Measurements from ENCODE around the gene MGAT4C. TPM values are rescaled to one million over a fixed set of nuclear protein-coding genes. Genes with fewer than 3 reads are reported as not detected.

MGAT4C gene
- total and polyA plus RNA-seq, 2 of the 8 experiments (the other 6 are each of a cell fraction or from before 2014, with no cell fraction given), result 1.6 to 2.5 TPM

DNA sequence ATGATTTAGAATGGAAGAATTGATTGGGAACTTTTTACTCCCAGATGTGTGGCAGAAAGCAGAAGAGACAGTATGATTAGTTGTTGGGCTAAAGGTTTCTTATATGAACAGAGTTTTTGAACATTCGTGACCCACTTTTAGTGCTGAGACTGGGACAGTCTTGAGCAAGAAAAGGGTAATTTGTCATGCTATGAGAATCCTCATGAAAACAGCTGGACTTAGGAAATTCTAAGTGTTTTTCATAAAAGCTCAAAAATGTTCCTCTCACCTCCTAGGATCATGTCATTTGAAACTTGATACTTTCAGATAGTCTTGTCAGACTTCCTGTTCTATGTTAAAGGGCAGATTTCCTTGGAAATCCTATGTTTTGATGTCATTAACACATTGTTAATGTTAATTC, 86.1 kb downstream of the MGAT4C start:
- Histone ChIP-seq H3K27me3 (replicated peaks in 1 of 4; ENCODE audit: control insufficient read depth in 3 of 4, extremely low read depth in 1 of 4, insufficient read depth in 3 of 4, low read length in 3 of 4) (no peaks in the 10 kb centered on the region), H3K56ac (replicated peaks; ENCODE audit: insufficient read length, low read depth, low read length) (no peak overlapping the region), H2BK20ac (ENCODE audit: low read length) (no peak overlapping the region), H4K8ac (ENCODE audit: extremely low read depth, insufficient read depth, low read length) (no peak overlapping the region), H2BK120ac (replicated peaks; ENCODE audit: low read depth, low read length) (no peak overlapping the region), H3K4ac (replicated peaks; ENCODE audit: insufficient read length, low read depth, low read length) (no peak overlapping the region), H3K79me1 (ENCODE audit: low read depth, low read length) (no peaks in the 10 kb centered on the region), H2BK12ac (ENCODE audit: low read depth, low read length) (no peak overlapping the region), H3K79me2 (ENCODE audit: control insufficient read depth in 1 of 2, insufficient read depth in 2 of 2, low read length in 2 of 2) (no peaks in the 10 kb centered on the region), H4K20me1 (replicated peaks in 1 of 2; ENCODE audit: control insufficient read depth in 1 of 2, insufficient read depth in 2 of 2, low read length in 2 of 2) (no peaks in the 10 kb centered on the region), H3K14ac (ENCODE audit: insufficient read length) (no peak overlapping the region), H3K9me3 (ENCODE audit: insufficient read depth in 2 of 2, low read depth in 1 of 2, low read length in 1 of 2) (no peaks in the 10 kb centered on the region), H2AK5ac (ENCODE audit: low read depth, low read length) (no peak overlapping the region), H3K27ac (ENCODE audit: low read depth, low read length) (no peak overlapping the region), H3K23me2 (ENCODE audit: low read depth, low read length) (no peaks in the 10 kb centered on the region), H2BK5ac (ENCODE audit: low read depth, low read length) (no peak overlapping the region), H4K91ac (replicated peaks; ENCODE audit: insufficient read length, low read length) (no peak overlapping the region), H2BK15ac (ENCODE audit: low read length) (no peak overlapping the region), H2AFZ (ENCODE audit: low read length) (no peak overlapping the region), H3K4me1 (replicated peaks in 1 of 4; ENCODE audit: control insufficient read depth in 3 of 4, insufficient read depth in 4 of 4, low read length in 3 of 4) (no peaks in the 10 kb centered on the region), H4K5ac (ENCODE audit: insufficient read length, low read depth, low read length) (no peak overlapping the region), H3K36me3 (ENCODE audit: control insufficient read depth in 2 of 4, insufficient read depth in 4 of 4, low read length in 3 of 4) (no peaks in the 10 kb centered on the region), H3K18ac (ENCODE audit: extremely low read depth, low read length) (no peak overlapping the region), H3K9ac (replicated peaks in 1 of 4; ENCODE audit: extremely low read depth in 1 of 4, low read depth in 3 of 4, low read length in 3 of 4) (no peak overlapping the region), H3K23ac (ENCODE audit: insufficient read length) (no peak overlapping the region), H3K4me3 (ENCODE audit: extremely low read depth in 1 of 4, insufficient read depth in 2 of 4, low read depth in 3 of 4, low read length in 4 of 4) (no peak overlapping the region), H3K4me2 (ENCODE audit: insufficient read depth in 1 of 2, low read depth in 2 of 2, low read length in 2 of 2) (no peak overlapping the region)
- TF ChIP-seq TAF1 (IDR thresholded peaks at IDR 0.05; ENCODE audit: low read depth, low read length), result no peak
- no peak for TF ChIP-seq PHF8 (conservative IDR thresholded peaks at IDR 0.05; ENCODE audit: low read depth, low read length)
- no peak for TF ChIP-seq CHD2 (IDR thresholded peaks at IDR 0.05; ENCODE audit: low read length)
- TF ChIP-seq NRF1 (IDR thresholded peaks at IDR 0.05; ENCODE audit: low read depth, low read length), result no peak
- TF ChIP-seq SP4 (IDR thresholded peaks at IDR 0.05; ENCODE audit: low read length), result no peak
- TF ChIP-seq MAFK (IDR thresholded peaks at IDR 0.05; ENCODE audit: low read depth, low read length), result no peak
- TF ChIP-seq CTBP2 (IDR thresholded peaks at IDR 0.05; ENCODE audit: borderline replicate concordance, insufficient read depth, insufficient read length, low read length), result no peak
- POLR2A ChIA-PET (ENCODE audit: partially characterized antibody), result no interaction called here
- FAIRE-seq, result no peak
- WGBS, 2 experiments (ENCODE audit: extremely low coverage in 1 of 2, insufficient coverage in 1 of 2, insufficient read length in 1 of 2, insufficient replicate concordance in 2 of 2, low coverage in 1 of 2, low lambda C conversion rate in 2 of 2, missing lambda C conversion rate in 1 of 2), result 76% methylated on average over 1 of the region's 1 CpG; no CpG with 5 or more reads in 1 of the 2 experiments
- DNase-seq (ENCODE audit: low read depth in 1 of 2, low spot score in 2 of 2), result no peak
- CTCF ChIA-PET (ENCODE audit: partially characterized antibody), result interaction anchor here (1.7 kb wide), 1 partner anchor 17 kb away, joined by 6 read pairs; no protein-coding TSS in a partner anchor

Data from H1 (cell line).